HUES48 (cell line): ENCODE results near the gene GPR141.

ENCODE experiments used
- H3K27ac ChIP-seq: one replicate; pipeline ENCODE4 v1.7.0; 2013; ENCODE audit warnings: low read depth, low read length, inconsistent platforms
- H3K27me3 ChIP-seq: 2 replicates; pipeline ENCODE4 v1.6.1; 2013; ENCODE audit warnings: mild to moderate bottlenecking, low read length; ENCODE audit not compliant: control insufficient read depth, insufficient read depth
- H3K36me3 ChIP-seq: 2 replicates; pipeline ENCODE4 v1.6.1; 2013; ENCODE audit warnings: low read length; ENCODE audit not compliant: control insufficient read depth, insufficient read depth
- H3K4me1 ChIP-seq: 2 replicates; pipeline ENCODE4 v1.6.1; 2013; ENCODE audit warnings: mild to moderate bottlenecking, low read length; ENCODE audit not compliant: control insufficient read depth, insufficient read depth
- H3K4me3 ChIP-seq: 2 replicates; pipeline ENCODE4 v1.5.1; 2013; ENCODE audit warnings: mild to moderate bottlenecking, low read depth, low read length
- H3K9ac ChIP-seq: 2 replicates; pipeline ENCODE4 v1.6.1; 2013; ENCODE audit warnings: mild to moderate bottlenecking, low read depth, low read length, moderate library complexity
- H3K9me3 ChIP-seq: 2 replicates; pipeline ENCODE4 v1.6.1; 2013; ENCODE audit warnings: low read length; ENCODE audit not compliant: control insufficient read depth, insufficient read depth

Gene GPR141

GRCh38 chr7:37665352-37666022 lies 18.1 kb upstream of the GPR141 start:
- H3K9ac ChIP-seq, result no peak overlapping the region
- H3K27ac ChIP-seq, result no peak overlapping the region
- H3K27me3 ChIP-seq, result no peaks in the 10 kb centered on the region
- no peaks in the 10 kb centered on the region for H3K9me3 ChIP-seq
- H3K4me3 ChIP-seq, result no peak overlapping the region
- no peaks in the 10 kb centered on the region for H3K36me3 ChIP-seq
- peaks cover 37% of the 10 kb centered on the region for H3K4me1 ChIP-seq

GRCh38 chr7:37666026-37666799 lies 17.4 kb upstream of the GPR141 start:
- Histone ChIP-seq H3K9me3 (no peaks in the 10 kb centered on the region), H3K36me3 (no peaks in the 10 kb centered on the region), H3K27ac (no peak overlapping the region), H3K4me1 (peaks cover 37% of the 10 kb centered on the region), H3K27me3 (no peaks in the 10 kb centered on the region), H3K9ac (no peak overlapping the region), H3K4me3 (no peak overlapping the region)

- H3K9ac ChIP-seq, result no peak overlapping the region
- no peaks in the 10 kb centered on the region for H3K27me3 ChIP-seq
- H3K36me3 ChIP-seq, result no peaks in the 10 kb centered on the region
- H3K9me3 ChIP-seq, result no peaks in the 10 kb centered on the region
- no peak overlapping the region for H3K4me3 ChIP-seq
- peaks cover 28% of the 10 kb centered on the region for H3K4me1 ChIP-seq
- no peak overlapping the region for H3K27ac ChIP-seq
These were observed 13.7 kb upstream of the GPR141 start for GRCh38 chr7:37669818-37670217.

DNA sequence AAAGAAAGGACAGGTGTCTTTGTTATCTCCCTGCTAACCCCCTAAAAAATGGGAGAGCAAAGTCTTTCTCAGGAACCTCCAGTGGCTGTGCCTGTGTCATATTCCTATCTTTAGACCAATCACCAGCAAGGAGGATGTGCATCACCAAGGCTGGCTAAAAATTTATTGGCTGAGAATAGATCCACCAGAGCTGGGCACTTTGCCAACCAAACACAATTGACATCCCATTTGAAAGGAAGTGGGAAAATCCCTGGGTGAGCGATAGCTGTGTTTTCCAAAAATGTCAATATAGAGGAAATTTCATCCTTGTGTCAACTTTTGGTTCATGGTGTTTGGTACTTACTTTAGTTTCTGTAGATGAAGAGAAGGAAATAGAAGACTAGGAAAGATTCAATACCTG lies 13.1 kb upstream of the GPR141 start:
- no peaks in the 10 kb centered on the region for H3K27me3 ChIP-seq
- no peaks in the 10 kb centered on the region for H3K36me3 ChIP-seq
- no peak overlapping the region for H3K4me3 ChIP-seq
- H3K9me3 ChIP-seq, result no peaks in the 10 kb centered on the region
- no peak overlapping the region for H3K27ac ChIP-seq
- H3K9ac ChIP-seq, result no peak overlapping the region
- H3K4me1 ChIP-seq, result peaks cover 22% of the 10 kb centered on the region

GRCh38 chr7:37671876-37672275 lies 11.7 kb upstream of the GPR141 start:
- Histone ChIP-seq H3K36me3 (no peaks in the 10 kb centered on the region), H3K4me1 (peaks cover 8% of the 10 kb centered on the region), H3K27ac (no peak overlapping the region), H3K27me3 (no peaks in the 10 kb centered on the region), H3K9me3 (no peaks in the 10 kb centered on the region), H3K9ac (no peak overlapping the region), H3K4me3 (no peak overlapping the region)

- no peak overlapping the region for H3K9ac ChIP-seq
- H3K27ac ChIP-seq, result no peak overlapping the region
- no peaks in the 10 kb centered on the region for H3K36me3 ChIP-seq
- no peak overlapping the region for H3K4me3 ChIP-seq
- no peaks in the 10 kb centered on the region for H3K27me3 ChIP-seq
- H3K4me1 ChIP-seq, result peaks cover 6% of the 10 kb centered on the region
- H3K9me3 ChIP-seq, result no peaks in the 10 kb centered on the region
These were observed 10.6 kb upstream of the GPR141 start for GRCh38 chr7:37672926-37673325.

DNA sequence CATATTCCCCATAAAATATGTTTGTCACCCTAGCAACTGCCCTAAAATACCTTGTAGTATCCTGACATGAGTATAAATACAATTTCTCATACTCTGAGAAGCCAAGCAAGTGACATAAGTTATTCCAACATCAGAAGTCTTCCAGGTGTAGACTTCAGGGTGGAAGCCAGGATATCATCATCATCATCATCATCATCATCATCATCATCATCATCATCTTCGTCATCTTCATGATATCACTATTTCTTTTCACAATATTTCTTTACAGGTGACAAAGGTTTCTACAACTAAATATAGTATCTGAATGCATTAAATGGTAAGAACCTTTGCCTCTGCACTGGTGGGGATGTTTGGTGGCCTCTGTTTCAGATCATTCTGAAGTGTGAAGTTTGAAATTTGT lies 10.0 kb upstream of the GPR141 start:
- Histone ChIP-seq H3K27ac (no peak overlapping the region), H3K9me3 (no peaks in the 10 kb centered on the region), H3K9ac (no peak overlapping the region), H3K36me3 (no peaks in the 10 kb centered on the region), H3K27me3 (no peaks in the 10 kb centered on the region), H3K4me1 (peaks cover 6% of the 10 kb centered on the region), H3K4me3 (no peak overlapping the region)

GRCh38 chr7:37674531-37674930 lies 9.0 kb upstream of the GPR141 start:
- Histone ChIP-seq H3K4me3 (no peak overlapping the region), H3K27ac (no peak overlapping the region), H3K4me1 (peaks cover 3% of the 10 kb centered on the region), H3K9me3 (no peaks in the 10 kb centered on the region), H3K9ac (no peak overlapping the region), H3K27me3 (no peaks in the 10 kb centered on the region), H3K36me3 (no peaks in the 10 kb centered on the region)

- no peak overlapping the region for H3K27ac ChIP-seq
- H3K9me3 ChIP-seq, result no peaks in the 10 kb centered on the region
- H3K27me3 ChIP-seq, result no peaks in the 10 kb centered on the region
- H3K4me3 ChIP-seq, result no peak overlapping the region
- no peaks in the 10 kb centered on the region for H3K4me1 ChIP-seq
- no peaks in the 10 kb centered on the region for H3K36me3 ChIP-seq
- no peak overlapping the region for H3K9ac ChIP-seq
These were observed 7.8 kb upstream of the GPR141 start for GRCh38 chr7:37675749-37676148.

DNA sequence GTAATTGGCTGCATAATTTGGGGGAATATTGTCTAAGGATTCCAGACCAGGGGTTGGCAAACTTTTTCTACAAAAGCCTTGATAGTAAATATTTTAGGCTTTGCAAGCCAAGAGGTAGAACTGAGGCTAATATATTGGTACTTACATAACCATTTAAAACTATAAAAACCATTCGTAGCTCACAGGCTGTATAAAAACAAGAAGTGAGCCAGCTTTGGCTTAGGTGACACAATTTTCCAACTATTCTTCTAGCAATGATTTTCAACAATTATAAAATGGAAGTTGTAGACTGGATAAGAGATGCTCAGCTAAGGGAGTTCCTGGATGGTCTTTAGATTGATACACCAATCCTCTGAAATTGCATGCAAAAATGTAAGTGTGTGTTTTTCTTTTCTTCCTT lies 1.4 kb downstream of the GPR141 start:
- peaks cover 16% of the 10 kb centered on the region for H3K4me1 ChIP-seq
- H3K4me3 ChIP-seq, result no peak overlapping the region
- H3K9me3 ChIP-seq, result no peaks in the 10 kb centered on the region
- no peak overlapping the region for H3K9ac ChIP-seq
- no peaks in the 10 kb centered on the region for H3K27me3 ChIP-seq
- no peak overlapping the region for H3K27ac ChIP-seq
- H3K36me3 ChIP-seq, result no peaks in the 10 kb centered on the region

- Histone ChIP-seq H3K4me3 (no peak overlapping the region), H3K27ac (no peak overlapping the region)
These were observed 3.2 kb downstream of the GPR141 start for GRCh38 chr7:37686556-37687345.

More at GRCh38 chr7:37686556-37687345, 3.2 kb downstream of the GPR141 start:
- no peak overlapping the region for H3K9ac ChIP-seq
- no peaks in the 10 kb centered on the region for H3K36me3 ChIP-seq
- no peaks in the 10 kb centered on the region for H3K27me3 ChIP-seq
- H3K9me3 ChIP-seq, result no peaks in the 10 kb centered on the region
- H3K4me1 ChIP-seq, result peaks cover 16% of the 10 kb centered on the region
